Raji (cell line): Measurements from ENCODE around the gene UGT2B15.

Experiments used
- POLR2A ChIP-seq: IDR thresholded peaks from 2 replicates; pipeline ENCODE4 v1.6.1; 2011; ENCODE audit warnings: low read depth, low read length, control low read depth; ENCODE audit not compliant: insufficient read depth

The UGT2B15 gene

GRCh38 chr4:68651932-68652331, 18.5 kb downstream of the UGT2B15 start:
- TF ChIP-seq POLR2A, result no peak

GRCh38 chr4:68630371-68630770, 40.1 kb downstream of the UGT2B15 start:
- no peak for TF ChIP-seq POLR2A

GRCh38 chr4:68617003-68617698, 53.3 kb downstream of the UGT2B15 start:
- TF ChIP-seq POLR2A, result no peak

- no peak for TF ChIP-seq POLR2A
These were observed 54.6 kb downstream of the UGT2B15 start for GRCh38 chr4:68615699-68616422.

GRCh38 chr4:68613752-68614151, 56.7 kb downstream of the UGT2B15 start:
- no peak for TF ChIP-seq POLR2A

- no peak for TF ChIP-seq POLR2A
These were observed 64.2 kb downstream of the UGT2B15 start for GRCh38 chr4:68606240-68606639.

- TF ChIP-seq POLR2A, result no peak
These were observed 71.3 kb downstream of the UGT2B15 start for GRCh38 chr4:68599150-68599549.

- no peak for TF ChIP-seq POLR2A
These were observed 73.0 kb downstream of the UGT2B15 start for GRCh38 chr4:68597482-68597881.
